Thyroid gland (tissue), 4 donors: ENCODE measurements around the gene DNTT.

Source experiments
- CTCF ChIP-seq, 6 experiments: fragments of 200-600 bp in 3 of 6; fragments of 450-650 bp in 3 of 6; sonication (generic) in 3 of 6; IDR thresholded peaks; one replicate each; pipeline ENCODE4 v1.5.1; 2016 to 2019; ENCODE audit warnings: antibody characterized with exemption in 6 of 6, mild to moderate bottlenecking in 2 of 6, inconsistent platforms in 1 of 6, moderate library complexity in 1 of 6
- POLR2A ChIP-seq, 2 donors: fragments of 450-650 bp; IDR thresholded peaks; one replicate each; pipeline ENCODE4 v1.6.1; 2017; ENCODE audit warnings: antibody characterized with exemption in 2 of 2, mild to moderate bottlenecking in 2 of 2, moderate library complexity in 1 of 2

- TF ChIP-seq POLR2A (IDR thresholded peaks at IDR 0.05), result no peak
- TF ChIP-seq CTCF (IDR thresholded peaks at IDR 0.05), result peak; percentile 68 to 99 (median 96)
Observed at GRCh38 chr10:96374985-96375830, 71.0 kb downstream of the DNTT start.
